NCI-H1092 treated with DMSO at 0.1 percent for 48 hours (cell line): ENCODE results near the gene ADARB2.

ENCODE experiments used
- DNase-seq: peaks from one replicate; lab custom pipeline; 2025; lab: John Stamatoyannopoulos, UW

ADARB2 gene

GRCh38 chr10:1663226-1663625 lies 74.1 kb downstream of the ADARB2 start:
- DNase-seq = no peak

- DNase-seq = no peak
Measured at GRCh38 chr10:1662438-1663025, 74.8 kb downstream of the ADARB2 start.

- no peak for DNase-seq
Measured at GRCh38 chr10:1661859-1662437, 75.4 kb downstream of the ADARB2 start.

- no peak for DNase-seq
Measured at GRCh38 chr10:1661416-1661815, 75.9 kb downstream of the ADARB2 start.

GRCh38 chr10:1660815-1661214 lies 76.5 kb downstream of the ADARB2 start:
- DNase-seq = no peak

- no peak for DNase-seq
Measured at GRCh38 chr10:1660386-1660785, 76.9 kb downstream of the ADARB2 start.

- no peak for DNase-seq
Measured at GRCh38 chr10:1659221-1659791, 78.0 kb downstream of the ADARB2 start.

- no peak for DNase-seq
Measured at GRCh38 chr10:1658658-1659057, 78.7 kb downstream of the ADARB2 start.

GRCh38 chr10:1657479-1657878 lies 79.8 kb downstream of the ADARB2 start:
- no peak for DNase-seq

- no peak for DNase-seq
Measured at GRCh38 chr10:1655367-1655766, 82.0 kb downstream of the ADARB2 start.

GRCh38 chr10:1654811-1655356 lies 82.4 kb downstream of the ADARB2 start:
- DNase-seq = no peak

GRCh38 chr10:1654247-1654646 lies 83.1 kb downstream of the ADARB2 start:
- DNase-seq = no peak

GRCh38 chr10:1653321-1653720 lies 84.0 kb downstream of the ADARB2 start:
- no peak for DNase-seq

GRCh38 chr10:1652151-1652550 lies 85.2 kb downstream of the ADARB2 start:
- DNase-seq = no peak

- DNase-seq = no peak
Measured at GRCh38 chr10:1651270-1651966, 85.9 kb downstream of the ADARB2 start.

GRCh38 chr10:1650542-1651269 lies 86.6 kb downstream of the ADARB2 start:
- DNase-seq = no peak

- DNase-seq = no peak
Measured at GRCh38 chr10:1648648-1649047, 88.7 kb downstream of the ADARB2 start.

GRCh38 chr10:1646332-1646731 lies 91.0 kb downstream of the ADARB2 start:
- no peak for DNase-seq

GRCh38 chr10:1645896-1646295 lies 91.4 kb downstream of the ADARB2 start:
- no peak for DNase-seq

- no peak for DNase-seq
Measured at GRCh38 chr10:1644191-1644711, 93.1 kb downstream of the ADARB2 start.

- DNase-seq = peak; percentile 79
Measured at GRCh38 chr10:1643908-1644179, 93.5 kb downstream of the ADARB2 start.

GRCh38 chr10:1643161-1643907 lies 94.0 kb downstream of the ADARB2 start:
- DNase-seq = no peak
